Epithelial cell of esophagus (primary cell): ENCODE measurements around the gene APOL1.

Experiments used
- DNase-seq: peaks from one replicate; pipeline ENCODE4 v3.0.0; 2010; ENCODE audit warnings: low read depth
- H3K4me3 ChIP-seq: 2 replicates; pipeline ENCODE4 v1.5.1; 2011; ENCODE audit warnings: mild to moderate bottlenecking, low read length, control low read depth
- TF ChIP-seq, protein P1 (sequence below): IDR thresholded peaks from 2 replicates; pipeline ENCODE4 v1.5.1; 2011; ENCODE audit warnings: low read depth, mild to moderate bottlenecking, low read length, control low read depth, inconsistent platforms; ENCODE audit not compliant: insufficient read depth; ENCODE audit errors: missing control alignments

Gene APOL1

DNA sequence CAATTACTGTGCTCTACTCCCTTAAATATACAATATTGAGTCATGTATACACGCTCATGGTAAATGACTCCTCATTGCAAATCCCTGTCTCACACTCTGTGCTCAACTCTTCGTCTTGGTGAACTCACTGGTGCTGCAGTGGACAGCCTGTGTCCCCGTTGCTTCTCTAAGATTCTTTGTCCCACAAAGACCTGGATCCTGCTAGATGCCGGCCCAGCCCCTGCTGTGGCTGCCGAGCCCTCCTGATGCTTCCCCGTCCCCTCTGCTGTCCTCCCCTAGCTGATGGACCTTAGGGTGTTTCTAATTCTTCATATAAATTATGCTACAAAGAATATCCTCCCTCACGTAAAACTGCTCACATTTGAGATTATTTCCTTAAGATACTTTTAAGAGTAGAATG lies 19.1 kb upstream of the APOL1 start:
- DNase-seq = no peak
- no peak overlapping the region for H3K4me3 ChIP-seq
- TF ChIP-seq, protein P1, sequence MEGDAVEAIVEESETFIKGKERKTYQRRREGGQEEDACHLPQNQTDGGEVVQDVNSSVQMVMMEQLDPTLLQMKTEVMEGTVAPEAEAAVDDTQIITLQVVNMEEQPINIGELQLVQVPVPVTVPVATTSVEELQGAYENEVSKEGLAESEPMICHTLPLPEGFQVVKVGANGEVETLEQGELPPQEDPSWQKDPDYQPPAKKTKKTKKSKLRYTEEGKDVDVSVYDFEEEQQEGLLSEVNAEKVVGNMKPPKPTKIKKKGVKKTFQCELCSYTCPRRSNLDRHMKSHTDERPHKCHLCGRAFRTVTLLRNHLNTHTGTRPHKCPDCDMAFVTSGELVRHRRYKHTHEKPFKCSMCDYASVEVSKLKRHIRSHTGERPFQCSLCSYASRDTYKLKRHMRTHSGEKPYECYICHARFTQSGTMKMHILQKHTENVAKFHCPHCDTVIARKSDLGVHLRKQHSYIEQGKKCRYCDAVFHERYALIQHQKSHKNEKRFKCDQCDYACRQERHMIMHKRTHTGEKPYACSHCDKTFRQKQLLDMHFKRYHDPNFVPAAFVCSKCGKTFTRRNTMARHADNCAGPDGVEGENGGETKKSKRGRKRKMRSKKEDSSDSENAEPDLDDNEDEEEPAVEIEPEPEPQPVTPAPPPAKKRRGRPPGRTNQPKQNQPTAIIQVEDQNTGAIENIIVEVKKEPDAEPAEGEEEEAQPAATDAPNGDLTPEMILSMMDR = no peak

DNA sequence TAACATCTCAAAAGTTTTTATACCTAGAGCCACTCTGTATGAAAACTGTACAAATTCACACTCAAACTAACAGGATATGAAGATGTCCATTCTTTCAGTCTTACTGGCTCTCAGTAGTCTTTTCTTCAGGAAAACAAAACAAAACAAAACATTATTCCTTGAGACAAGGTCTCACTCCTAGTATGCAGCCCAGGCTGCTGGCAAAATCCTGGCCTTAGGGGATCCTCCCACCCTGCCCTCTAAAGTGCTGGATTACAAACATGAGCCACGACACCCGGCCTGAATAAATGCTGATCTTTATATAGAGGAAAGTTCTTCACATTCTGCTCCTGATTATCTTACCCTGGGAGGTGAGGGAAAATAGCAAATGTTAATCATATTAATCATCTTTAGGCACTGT lies 18.7 kb upstream of the APOL1 start:
- no peak overlapping the region for H3K4me3 ChIP-seq
- TF ChIP-seq, protein P1 = no peak
- DNase-seq = no peak

DNA sequence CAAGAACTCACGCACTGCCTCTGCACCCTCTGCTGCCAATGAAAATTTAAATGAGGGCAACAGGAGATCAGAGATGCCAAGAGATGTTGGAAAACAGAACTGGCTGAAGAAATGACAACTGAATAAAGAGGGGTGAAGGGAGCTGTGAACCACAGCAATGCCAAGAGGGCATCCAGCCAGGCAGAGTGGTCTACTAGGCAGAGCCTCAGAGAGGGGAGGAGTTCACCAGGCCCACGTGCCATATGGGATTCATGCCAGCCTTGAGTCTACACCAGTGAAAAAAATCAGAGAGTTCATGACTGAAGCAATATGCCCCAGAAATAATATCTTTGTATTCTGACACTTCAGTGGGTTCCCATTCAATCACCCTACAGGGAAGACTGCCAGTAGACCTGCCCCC lies 18.0 kb upstream of the APOL1 start:
- DNase-seq = no peak
- TF ChIP-seq, protein P1 = no peak
- H3K4me3 ChIP-seq = no peak overlapping the region

DNA sequence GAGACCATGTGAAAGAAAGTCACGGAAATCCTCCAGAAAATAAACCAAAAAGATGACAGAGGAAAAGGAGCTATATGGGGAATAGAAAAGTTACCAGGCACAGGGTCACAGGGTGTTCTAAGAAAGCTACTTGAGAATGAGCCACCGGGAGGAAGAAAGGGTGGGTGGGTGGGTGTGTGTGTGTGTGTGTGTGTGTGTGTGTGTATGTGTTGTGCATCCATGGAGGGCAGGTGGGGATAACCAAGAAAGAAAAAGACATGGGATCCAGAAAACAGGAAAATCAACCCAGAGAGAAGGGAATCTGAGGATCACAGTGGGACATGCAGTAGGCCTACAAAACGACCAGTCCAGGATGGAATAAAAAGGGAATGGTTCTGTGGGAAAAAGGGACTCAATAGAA lies 17.3 kb upstream of the APOL1 start:
- TF ChIP-seq, protein P1 = no peak
- DNase-seq = no peak

DNA sequence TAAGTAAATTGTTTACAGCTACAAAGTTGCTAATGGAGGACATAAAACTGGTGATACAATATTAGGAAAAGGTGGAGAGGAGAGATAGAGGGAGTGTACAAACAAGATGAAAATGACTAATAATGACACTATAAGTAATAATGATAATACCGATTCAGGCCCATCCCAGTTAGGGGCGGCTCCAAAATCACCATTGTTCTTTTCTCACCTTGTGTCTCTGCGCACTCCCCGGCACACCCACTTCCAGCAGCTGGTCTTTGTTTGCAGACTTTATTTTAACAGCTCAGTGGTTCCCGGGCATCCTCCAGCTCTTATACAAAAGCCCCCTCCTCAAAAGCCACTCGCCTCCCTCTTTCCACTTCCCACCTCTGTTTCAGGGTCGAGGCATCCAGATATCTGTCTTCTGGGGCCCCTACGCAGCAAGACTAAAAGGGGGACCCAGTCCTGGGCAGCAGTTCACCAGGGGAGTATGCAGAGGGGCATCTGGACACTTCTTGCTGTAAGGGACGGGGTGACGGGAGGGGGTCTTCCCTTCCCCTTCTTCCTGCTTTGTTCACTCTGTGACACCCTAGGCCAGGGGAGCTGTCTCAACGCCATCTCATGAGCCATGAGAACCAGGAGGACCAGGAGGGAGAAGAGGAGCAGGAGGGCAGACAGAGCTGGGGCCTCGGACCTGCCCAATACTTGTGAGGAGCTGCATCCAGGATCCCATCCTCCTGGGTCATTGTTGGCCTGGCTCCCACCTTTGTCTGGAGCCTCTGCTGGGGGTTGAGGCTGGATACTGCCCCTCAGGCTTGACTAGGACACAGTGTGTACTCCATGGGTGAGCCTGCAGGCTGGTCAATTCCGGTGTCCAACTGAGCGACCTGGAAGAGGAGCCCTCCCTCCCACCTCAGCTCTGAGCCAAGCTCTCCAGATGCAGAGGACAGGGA lies 16.3 kb upstream of the APOL1 start:
- peak; percentile 51 for DNase-seq
- H3K4me3 ChIP-seq = no peak overlapping the region
- TF ChIP-seq, protein P1 = no peak

More for the DNA sequence above, 17.3 kb upstream of the APOL1 start:
- no peak overlapping the region for H3K4me3 ChIP-seq

DNA sequence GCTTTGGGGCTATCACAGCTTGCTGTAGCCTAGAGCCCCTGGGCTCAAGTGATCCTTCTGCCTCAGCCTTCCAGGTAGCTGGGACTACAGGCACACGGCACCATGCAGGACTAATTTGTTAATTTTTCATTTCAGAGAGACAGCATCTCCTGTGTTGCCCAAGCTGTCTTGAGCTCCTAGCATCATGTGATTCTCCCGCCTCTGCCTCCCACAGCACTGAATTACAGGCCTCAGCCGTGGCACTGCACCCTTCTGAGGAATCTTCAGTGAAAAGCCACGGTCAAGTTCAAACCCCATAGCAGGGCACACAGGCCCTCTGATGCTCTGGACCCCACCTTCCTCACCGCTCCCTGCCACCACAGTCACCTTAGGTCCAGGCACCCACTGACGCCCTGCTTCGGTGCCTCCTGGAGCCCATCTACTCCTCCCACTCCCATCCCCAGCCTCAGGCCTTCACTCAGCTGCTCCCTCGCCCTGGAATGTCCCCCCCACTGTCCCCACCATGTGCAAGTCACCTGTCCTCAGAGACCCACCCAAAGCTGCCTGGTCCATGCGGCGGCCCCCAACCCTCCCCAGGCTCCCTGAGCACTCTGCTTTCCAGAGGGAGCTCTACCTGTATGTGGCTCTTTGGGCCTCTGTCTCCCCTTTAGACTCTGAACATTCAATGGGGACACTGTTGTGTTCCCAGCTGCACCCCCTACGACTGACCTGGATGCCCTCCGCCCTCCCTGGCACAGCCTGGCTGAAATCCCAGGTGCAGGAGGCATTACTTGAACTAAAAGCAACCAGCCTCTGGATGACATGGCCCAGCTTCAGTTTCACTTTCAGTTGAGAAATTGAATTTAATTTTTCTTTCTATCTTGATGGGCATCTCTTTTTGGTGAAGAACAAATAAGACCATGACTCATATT lies 15.2 kb upstream of the APOL1 start:
- peak overlapping the region; percentile 15 for H3K4me3 ChIP-seq
- TF ChIP-seq, protein P1 = no peak
- DNase-seq = no peak
